ENCODE measurements around the gene PIK3R1.

GRCh38 chr5:68225911-68226545 is 10.5 kb downstream of the PIK3R1 start:
- TF ChIP-seq, protein P1, sequence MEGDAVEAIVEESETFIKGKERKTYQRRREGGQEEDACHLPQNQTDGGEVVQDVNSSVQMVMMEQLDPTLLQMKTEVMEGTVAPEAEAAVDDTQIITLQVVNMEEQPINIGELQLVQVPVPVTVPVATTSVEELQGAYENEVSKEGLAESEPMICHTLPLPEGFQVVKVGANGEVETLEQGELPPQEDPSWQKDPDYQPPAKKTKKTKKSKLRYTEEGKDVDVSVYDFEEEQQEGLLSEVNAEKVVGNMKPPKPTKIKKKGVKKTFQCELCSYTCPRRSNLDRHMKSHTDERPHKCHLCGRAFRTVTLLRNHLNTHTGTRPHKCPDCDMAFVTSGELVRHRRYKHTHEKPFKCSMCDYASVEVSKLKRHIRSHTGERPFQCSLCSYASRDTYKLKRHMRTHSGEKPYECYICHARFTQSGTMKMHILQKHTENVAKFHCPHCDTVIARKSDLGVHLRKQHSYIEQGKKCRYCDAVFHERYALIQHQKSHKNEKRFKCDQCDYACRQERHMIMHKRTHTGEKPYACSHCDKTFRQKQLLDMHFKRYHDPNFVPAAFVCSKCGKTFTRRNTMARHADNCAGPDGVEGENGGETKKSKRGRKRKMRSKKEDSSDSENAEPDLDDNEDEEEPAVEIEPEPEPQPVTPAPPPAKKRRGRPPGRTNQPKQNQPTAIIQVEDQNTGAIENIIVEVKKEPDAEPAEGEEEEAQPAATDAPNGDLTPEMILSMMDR (IDR thresholded peaks at IDR 0.05) = no peak
- TF ChIP-seq POLR2A (IDR thresholded peaks at IDR 0.05) = no peak
